Measurements from ENCODE around the gene HIGD2B.
A peak's percentile ranks its signal among the peaks of the same experiment; 100 is the strongest.
"Not testable (repeated sequence)": the region's sequence is repeated elsewhere in the genome, so short reads cannot be mapped to it uniquely, and the experiment has no call there.

The HIGD2B gene

GRCh38 chr15:72671525-72671924 is 14.5 kb downstream of the HIGD2B start:
- no peak for DNase-seq

GRCh38 chr15:72670656-72671352 is 15.2 kb downstream of the HIGD2B start:
- DNase-seq = peak; percentile 35

- not testable (repeated sequence) for DNase-seq
Observed at GRCh38 chr15:72669803-72670202, 16.2 kb downstream of the HIGD2B start.

DNA sequence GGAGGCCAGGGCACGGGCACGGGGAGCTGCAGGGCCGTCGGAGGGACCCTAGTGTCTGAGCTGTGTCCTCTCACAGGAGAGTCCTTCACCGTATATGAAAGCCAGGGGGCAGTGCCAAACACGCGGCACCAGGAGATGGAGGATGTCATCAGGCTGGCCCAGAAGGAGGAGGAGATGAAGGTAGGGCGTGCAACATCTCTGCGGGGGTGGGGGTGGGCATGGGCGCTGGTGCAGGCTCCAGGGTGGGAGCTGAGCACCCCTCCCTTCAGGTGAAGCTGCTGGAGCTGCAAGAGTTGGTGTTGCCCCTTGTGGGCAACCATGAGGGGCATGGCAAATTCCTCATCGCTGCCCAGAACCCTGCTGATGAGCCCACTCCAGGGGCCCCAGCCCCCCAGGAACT is 20.3 kb downstream of the HIGD2B start:
- DNase-seq = not testable (repeated sequence)

DNA sequence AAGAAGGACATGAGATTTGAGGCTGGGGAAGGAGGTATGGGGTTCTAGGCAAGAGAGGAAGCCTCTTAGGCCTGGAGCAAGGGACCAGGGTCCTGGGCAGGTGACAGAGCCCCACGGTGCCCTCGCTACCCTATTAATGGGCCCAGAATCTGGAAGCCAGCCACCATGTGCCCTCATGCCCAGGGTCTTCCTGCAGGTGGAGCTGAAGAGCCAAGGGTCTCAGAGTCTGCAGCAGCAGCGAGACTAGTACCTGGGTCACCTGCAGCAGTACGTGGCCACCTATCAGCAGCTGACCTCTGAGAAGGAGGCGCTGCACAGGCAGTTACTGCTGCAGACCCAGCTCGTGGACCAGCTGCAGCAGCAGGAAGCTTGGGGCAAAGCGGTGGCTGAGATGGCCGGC is 22.1 kb downstream of the HIGD2B start:
- DNase-seq = not testable (repeated sequence)

DNA sequence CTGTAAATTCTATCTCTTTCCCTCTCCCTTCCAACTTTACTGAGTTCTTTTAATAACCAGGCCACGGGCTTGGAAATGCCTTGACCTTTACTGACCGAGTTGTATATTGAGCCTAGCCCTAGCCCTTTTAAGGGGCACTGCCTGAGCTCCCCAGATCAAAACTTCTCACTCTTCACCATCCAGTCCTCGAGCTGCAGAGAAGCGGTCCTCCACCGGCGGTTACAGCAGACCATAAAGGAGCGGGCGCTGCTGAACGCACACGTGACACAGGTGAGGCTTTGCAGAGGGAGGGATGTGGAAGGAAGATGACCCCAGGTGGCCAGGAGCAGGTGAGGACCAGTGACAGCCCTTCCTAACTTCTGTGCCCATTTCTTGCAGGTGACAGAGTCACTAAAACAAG is 24.9 kb downstream of the HIGD2B start:
- DNase-seq = not testable (repeated sequence)

DNA sequence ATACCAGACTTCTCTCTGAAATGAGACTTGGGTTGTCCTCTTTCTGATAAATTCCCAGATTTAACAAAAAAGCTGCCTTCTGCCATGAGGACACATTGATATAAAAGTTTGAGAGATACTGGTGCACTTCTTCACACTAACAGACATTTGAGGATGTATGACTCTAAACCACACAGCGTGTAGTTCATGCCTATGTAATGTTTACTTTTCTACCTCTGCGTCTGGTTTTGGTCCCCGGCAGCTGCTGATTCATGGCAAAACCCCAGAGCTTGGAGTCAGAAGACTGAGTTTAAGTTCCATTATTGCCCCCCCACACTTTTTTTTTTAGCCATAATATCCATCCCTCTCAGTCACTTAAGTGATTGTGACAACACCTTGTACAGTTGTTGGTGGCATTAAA is 30.0 kb downstream of the HIGD2B start:
- DNase-seq = not testable (repeated sequence)

GRCh38 chr15:72654397-72654796 is 31.6 kb downstream of the HIGD2B start, which contains the start of gene GOLGA6B:
GOLGA6B (plus strand) TSS chr15:72654697; CDS start chr15:72654738, 41 bp downstream.
- not testable (repeated sequence) for DNase-seq

DNA sequence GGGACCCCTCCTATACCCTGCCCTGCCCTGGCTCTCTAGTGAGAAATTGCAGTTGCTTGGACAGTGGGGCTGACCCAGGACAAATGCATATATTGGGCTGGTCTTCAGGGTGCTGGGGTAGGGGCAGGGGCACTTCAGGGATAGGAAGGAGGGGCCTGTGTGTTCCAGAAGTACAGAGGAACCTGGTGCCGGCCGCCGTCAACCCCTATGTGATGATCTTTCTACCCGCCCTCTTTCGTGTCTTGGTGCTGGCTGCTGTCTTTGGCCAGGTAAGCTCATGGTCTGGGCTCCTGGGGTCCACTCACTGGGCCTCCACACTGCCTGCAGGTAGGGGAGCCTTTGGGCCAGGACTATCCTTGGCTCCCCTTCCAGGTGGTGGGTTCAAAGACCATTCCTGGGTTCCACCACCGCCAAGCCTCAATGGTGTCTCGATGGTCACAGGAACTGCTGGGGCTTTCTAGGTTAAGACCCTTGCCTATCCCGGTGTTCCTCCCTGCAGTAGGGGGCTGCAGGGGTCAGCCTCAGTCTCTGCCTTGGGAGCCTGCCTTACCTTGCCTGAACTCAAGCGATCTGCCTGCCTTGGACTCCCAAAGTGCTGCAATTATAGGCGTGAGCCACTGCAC is 37.2 kb downstream of the HIGD2B start:
- DNase-seq = not testable (repeated sequence)

DNA sequence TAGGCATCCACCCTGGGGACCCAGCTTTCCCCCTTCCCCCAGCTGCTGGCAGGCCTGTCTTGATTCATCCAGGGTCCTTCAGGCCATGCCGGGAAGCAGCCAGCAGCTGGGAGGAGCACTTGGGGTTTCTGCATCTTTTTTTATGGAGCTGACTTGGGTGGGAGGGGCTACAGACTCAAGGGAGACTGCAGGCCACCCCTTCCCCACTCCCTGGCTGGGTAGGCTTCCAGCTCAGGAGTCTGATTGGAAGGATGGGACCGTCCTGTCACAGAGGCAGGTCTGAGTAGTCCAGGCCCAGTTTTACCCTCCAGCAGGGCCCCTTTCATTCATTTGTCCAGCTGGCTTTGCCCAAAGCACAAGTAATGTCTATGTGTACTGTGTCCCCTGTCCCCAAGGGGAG is 43.7 kb downstream of the HIGD2B start:
- DNase-seq = not testable (repeated sequence)

DNA sequence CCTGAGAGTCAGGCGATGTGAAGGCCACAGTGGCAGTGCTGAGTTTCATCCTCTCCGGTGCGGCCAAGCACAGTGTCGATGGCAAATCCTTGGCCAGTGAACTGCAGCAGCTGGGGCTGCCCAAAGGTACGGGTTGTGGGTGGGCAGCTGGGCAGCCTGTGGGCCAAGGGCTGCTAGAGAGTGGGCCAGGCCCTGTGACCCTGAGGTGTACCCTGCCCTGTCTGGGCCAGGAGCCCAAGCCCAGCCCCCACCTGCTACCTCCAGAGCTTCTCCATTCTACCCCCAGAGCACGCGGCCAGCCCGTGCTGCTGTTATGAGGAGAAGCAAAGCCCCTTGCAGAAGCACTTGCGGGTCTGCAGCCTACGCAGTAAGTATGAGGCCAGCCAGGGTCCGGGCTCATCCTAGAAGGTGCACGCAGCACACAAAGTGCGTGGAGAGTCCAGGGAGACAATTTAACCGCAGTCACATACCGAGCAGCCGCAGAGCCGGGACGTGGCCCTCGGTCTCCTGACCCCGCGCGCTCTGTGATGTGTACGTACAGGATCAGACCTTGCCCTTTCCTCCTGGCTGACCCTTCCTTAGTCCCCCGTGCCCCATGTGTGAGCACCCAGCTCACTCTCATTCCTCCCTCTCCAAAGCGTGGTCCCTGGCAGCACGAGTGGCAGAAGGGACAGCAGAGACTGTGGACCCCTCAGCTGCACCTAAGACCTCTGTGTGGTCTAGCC is 46.1 kb downstream of the HIGD2B start:
- DNase-seq = not testable (repeated sequence)

- peak; percentile 84 for DNase-seq
Observed at GRCh38 chr15:72636519-72637282, 49.3 kb downstream of the HIGD2B start.

DNA sequence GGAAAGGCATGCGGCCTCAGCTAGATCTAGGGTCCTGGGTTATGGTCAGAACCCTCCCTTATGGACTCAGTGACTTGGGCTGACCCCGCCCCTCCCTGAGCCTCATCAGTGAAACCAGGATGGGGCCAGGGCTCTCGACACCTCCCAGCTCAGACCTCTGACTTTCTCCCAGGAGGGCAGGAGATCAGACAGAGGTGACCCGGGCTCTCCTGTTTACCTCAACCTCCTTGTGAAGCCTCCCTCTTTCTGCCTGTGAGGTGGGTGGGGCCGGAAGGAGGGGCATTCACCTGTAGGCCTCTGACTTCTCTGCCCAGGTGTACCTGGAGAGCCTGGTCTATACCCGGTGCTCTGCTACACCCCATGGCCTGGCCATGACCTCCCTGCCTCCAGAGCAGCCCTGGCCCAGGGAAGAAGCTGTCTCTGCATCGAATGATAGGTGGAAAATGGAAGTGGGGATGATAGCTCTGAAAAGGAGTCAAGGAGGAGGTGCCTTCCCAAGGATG is 56.9 kb downstream of the HIGD2B start:
- DNase-seq = not testable (repeated sequence)

DNA sequence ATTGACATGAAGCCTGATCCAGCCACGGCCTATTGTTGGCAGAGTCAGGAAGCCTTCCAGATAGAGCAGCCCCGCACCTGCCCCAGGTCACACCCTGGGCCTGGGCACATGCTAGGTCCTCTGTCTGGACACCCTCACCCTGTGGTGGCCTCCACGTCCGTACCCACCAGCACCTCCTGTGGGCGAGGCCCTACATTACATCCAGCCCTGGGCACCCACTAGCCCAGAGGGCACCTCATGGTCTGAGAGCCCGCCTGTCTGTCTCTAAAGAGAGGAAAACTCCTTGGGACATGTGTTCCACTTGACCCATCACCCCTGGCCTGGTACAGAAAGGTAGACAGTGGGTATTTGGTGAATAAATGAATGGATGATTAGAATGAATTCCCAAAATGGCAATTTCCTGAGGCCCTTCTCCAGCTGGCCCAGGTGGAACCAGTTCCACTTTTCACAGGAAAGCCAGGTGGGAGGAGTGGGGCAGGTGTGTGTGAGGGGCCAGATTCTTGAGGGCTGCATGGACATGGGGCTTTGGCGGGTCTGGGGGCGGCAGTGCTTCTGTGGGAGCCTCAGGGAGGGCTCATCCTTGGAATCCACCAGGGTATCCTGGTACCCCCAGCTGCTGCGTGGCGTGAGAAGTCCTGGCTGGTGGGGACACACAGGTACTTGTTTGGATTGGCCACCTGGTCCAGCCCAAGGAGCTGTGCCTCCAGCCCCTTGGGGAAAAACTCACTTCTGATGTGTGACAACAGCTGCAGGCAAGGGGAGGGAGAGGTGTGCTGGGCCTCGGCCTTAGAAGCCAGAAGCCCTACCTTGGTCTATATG is 57.5 kb downstream of the HIGD2B start:
- not testable (repeated sequence) for DNase-seq

- not testable (repeated sequence) for DNase-seq
Observed at GRCh38 chr15:72626153-72626552, 59.8 kb downstream of the HIGD2B start.
